Activated T-cell treated with anti-CD3 and anti-CD28 coated beads, Interleukin-2, amount 50 U/mL, for 24 hours (primary cell): ENCODE results near the gene GOLGA2.
"Not testable (repeated sequence)": the region's sequence is repeated elsewhere in the genome, so short reads cannot be mapped to it uniquely, and the experiment has no call there.

Experiments used
- DNase-seq: peaks from one replicate; pipeline ENCODE4 v3.0.0-alpha.2; 2020
- H3K27ac Mint-ChIP-seq: 2 replicates; pipeline ENCODE4 v1.8.0; 2020; ENCODE audit warnings: mild to moderate bottlenecking, mixed read lengths
- H3K27me3 Mint-ChIP-seq: 2 replicates; pipeline ENCODE4 v1.8.0; 2020; ENCODE audit warnings: mixed read lengths
- H3K36me3 Mint-ChIP-seq: 2 replicates; pipeline ENCODE4 v1.8.0; 2020; ENCODE audit warnings: low read depth, mixed read lengths
- H3K4me1 Mint-ChIP-seq: 2 replicates; pipeline ENCODE4 v1.8.0; 2020; ENCODE audit warnings: low read depth, mixed read lengths
- H3K4me3 Mint-ChIP-seq: 2 replicates; pipeline ENCODE4 v1.8.0; 2020; ENCODE audit warnings: mild to moderate bottlenecking, moderate library complexity, mixed read lengths
- H3K9me3 Mint-ChIP-seq: 2 replicates; pipeline ENCODE4 v1.8.0; 2020; ENCODE audit warnings: mixed read lengths

GOLGA2 gene

DNA sequence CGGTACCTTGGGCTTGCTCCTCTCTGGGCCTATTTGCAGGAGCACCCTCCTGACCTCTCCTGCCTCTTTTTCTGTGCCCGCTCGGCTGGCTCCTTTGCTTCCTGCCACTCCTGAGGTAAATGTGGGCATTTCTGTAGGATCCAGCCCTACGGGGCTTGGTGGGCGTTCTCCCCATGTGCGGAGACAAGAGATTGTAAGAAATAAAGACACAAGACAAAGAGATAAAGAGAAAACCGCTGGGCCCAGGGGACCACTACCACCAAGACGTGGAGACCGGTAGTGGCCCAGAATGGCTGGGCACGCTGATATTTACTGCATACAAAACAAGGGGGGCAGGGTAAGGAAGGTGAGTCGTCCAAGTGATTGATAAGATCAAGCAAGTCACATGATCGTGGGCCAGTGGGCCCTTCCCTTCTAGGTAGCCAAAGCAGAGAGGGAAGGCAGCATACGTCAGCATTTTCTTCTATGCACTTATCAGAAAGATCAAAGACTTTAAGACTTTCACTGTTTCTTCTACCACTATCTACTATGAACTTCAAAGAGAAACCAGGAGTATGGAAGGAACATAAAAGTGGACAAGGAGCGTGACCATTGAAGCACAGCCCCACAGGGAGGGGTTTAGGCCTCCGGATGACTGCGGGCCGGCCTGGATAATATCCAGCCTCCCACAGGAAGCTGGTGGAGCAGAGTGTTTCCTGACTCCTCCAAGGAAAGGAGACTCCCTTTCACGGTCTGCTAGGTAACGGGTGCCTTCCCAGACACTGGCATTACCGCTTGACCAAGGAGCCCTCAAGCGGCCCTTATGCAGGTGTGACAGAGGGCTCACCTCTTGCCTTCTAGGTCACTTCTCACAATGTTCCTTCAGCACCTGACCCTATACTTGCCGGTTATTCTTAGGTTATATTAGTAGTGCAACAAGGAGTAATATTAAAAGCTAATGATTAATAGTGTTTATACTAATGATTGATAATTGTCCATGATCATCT, 3.6 kb upstream of the GOLGA2 start:
- DNase-seq, H3K4me3 Mint-ChIP-seq, H3K27me3 Mint-ChIP-seq, H3K27ac Mint-ChIP-seq, H3K9me3 Mint-ChIP-seq: not testable (repeated sequence)
- H3K4me1 Mint-ChIP-seq, result peaks cover 38% of the 10 kb centered on the region
- H3K36me3 Mint-ChIP-seq, result peaks cover 19% of the 10 kb centered on the region

DNA sequence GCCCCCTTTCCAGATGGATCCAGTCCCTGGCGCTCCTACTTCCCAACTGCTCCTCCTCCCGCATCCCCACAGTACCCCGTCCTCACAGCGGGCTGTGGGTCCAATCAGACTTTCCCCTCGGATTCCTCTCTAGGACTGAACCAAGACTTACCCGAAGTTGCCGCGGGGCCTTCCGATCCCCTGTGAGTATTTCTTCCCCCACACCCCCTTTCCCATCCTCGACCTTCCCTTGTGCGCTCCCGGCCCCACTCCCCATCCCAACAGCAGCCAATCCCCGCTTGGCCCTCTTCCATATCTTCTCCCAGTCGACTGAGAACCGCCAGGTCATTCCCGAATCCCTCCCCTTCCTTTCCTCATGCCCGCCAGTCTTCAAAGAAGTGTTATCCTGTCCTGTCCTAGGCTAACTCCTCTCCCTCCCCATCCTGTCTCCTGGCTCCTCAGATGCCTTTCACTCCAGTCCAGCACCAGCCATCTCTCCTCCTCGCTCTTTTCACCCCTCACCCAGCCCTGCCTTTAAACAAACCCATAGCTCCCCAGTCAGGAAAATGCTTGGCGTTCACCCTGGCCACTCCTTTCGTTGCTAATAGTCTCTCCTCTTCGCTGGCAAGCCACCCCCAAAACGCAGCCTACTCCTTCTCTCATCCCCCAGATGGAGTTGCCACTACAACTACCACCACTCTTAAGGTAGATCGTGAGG, 915 bp upstream of the GOLGA2 start:
- H3K9me3 Mint-ChIP-seq, result no peaks in the 10 kb centered on the region
- peak overlapping the region; percentile 98 for H3K4me3 Mint-ChIP-seq
- peak overlapping the region; percentile 97 for H3K27ac Mint-ChIP-seq
- peak; percentile 33 for DNase-seq
- H3K36me3 Mint-ChIP-seq, result peaks cover 33% of the 10 kb centered on the region
- H3K27me3 Mint-ChIP-seq, result no peaks in the 10 kb centered on the region
- H3K4me1 Mint-ChIP-seq, result peaks cover 47% of the 10 kb centered on the region

DNA sequence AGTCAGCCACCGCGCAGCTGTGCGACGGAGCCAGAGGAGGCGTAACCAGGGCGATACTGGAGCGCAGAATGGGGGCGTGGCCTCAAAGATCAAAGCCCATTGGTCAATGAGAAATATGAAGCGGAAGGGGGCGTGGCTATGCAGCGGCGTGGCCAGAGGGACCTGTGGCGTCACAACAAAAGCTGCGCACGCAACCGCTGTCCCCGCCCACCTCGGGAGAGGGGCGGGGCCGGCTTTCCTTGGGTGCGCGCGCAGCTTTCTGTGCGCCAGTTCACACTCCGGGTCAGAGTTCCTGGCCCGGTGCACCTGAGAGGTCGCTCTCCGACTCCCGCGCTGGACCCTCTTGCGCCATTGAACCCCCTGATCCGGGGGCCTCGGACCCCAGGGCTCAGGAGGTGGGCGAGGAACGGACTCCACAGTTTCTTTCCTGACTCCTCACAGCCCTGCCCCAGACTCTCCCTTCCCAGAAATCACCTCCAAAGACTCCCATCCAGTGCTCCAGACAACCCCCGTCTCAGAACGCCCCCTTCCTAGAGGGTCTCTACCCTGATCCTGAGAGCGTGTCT, 284 bp upstream of the GOLGA2 start, which contains the start of gene SWI5:
Gene SWI5 (plus strand): TSS at position 269 of the 566 bp plus-strand sequence.
- no peaks in the 10 kb centered on the region for H3K9me3 Mint-ChIP-seq
- no peaks in the 10 kb centered on the region for H3K27me3 Mint-ChIP-seq
- peak; percentile 99 for DNase-seq
- peak within 1 kb of the TSS; percentile 98 for H3K4me3 Mint-ChIP-seq
- H3K27ac Mint-ChIP-seq, result peak within 1 kb of the TSS; percentile 97
- peaks cover 39% of the 10 kb centered on the region for H3K36me3 Mint-ChIP-seq
- H3K4me1 Mint-ChIP-seq, result peaks cover 47% of the 10 kb centered on the region

DNA sequence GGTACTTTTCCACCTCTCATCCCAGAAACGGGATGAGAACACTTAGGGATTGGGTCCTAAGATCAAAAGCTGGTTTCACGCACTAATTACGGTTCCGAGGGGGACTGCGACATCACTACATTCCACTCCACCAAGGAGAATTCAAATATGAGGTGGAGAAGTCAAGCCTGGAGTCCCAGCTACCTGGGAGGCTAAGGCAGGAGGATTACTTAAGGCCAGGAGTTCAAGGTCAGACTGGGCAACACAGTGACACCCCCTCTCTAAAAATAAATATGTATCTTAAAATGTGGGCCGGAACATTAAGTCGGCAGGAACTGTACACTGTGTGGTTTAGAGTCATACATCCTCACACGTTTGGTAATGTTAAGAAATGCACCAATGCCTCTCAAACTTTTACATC, 1.6 kb downstream of the GOLGA2 start:
- peak overlapping the region; percentile 98 for H3K4me3 Mint-ChIP-seq
- H3K9me3 Mint-ChIP-seq, result no peaks in the 10 kb centered on the region
- peaks cover 43% of the 10 kb centered on the region for H3K36me3 Mint-ChIP-seq
- no peak for DNase-seq
- peaks cover 39% of the 10 kb centered on the region for H3K4me1 Mint-ChIP-seq
- peak overlapping the region; percentile 97 for H3K27ac Mint-ChIP-seq
- no peaks in the 10 kb centered on the region for H3K27me3 Mint-ChIP-seq

DNA sequence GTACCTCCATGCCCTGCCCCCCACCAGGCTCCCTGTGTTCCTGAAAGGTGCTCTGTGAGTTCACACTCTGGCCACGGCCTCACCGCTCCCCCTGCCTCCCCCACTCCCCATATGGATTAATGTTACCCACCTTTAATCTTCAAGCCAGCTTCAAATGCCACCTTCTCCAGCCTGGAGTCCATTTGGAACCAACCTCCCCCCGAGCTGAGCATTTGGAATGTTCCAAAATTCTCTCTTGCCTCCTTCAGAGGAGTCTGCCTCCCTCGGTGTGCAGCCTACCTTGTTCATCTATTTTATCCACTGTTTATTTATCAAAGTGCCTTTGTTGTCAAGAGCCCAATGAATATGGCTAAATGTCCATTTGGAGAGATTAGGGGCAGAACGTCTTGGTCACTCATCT, 4.3 kb downstream of the GOLGA2 start:
- H3K27ac Mint-ChIP-seq, result no peak overlapping the region
- no peaks in the 10 kb centered on the region for H3K9me3 Mint-ChIP-seq
- H3K27me3 Mint-ChIP-seq, result no peaks in the 10 kb centered on the region
- DNase-seq, result no peak
- H3K4me3 Mint-ChIP-seq, result no peak overlapping the region
- H3K36me3 Mint-ChIP-seq, result peaks cover 62% of the 10 kb centered on the region
- H3K4me1 Mint-ChIP-seq, result peaks cover 25% of the 10 kb centered on the region

DNA sequence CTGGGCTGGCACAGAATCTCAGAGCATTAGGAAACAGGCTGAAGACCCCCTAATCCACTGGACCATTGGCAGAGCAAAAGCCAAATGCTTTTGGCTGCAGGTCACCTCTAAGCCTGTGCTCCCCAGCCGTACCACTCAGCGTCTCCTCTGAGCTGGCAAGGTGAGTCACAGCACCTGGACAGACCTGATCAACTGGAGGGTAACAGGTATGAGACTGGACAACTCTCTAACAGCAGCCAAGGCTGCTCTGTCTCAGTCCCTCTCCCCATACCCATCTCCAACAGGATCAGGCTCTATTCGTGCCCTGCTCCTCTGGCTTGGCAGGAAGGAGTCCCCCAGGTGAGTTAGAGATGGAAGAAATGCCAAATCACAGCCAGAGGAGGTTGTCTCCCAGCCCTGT, 4.7 kb downstream of the GOLGA2 start:
- no peak overlapping the region for H3K27ac Mint-ChIP-seq
- DNase-seq, result no peak
- peaks cover 21% of the 10 kb centered on the region for H3K4me1 Mint-ChIP-seq
- H3K36me3 Mint-ChIP-seq, result peaks cover 62% of the 10 kb centered on the region
- H3K4me3 Mint-ChIP-seq, result no peak overlapping the region
- H3K27me3 Mint-ChIP-seq, result no peaks in the 10 kb centered on the region
- H3K9me3 Mint-ChIP-seq, result no peaks in the 10 kb centered on the region

DNA sequence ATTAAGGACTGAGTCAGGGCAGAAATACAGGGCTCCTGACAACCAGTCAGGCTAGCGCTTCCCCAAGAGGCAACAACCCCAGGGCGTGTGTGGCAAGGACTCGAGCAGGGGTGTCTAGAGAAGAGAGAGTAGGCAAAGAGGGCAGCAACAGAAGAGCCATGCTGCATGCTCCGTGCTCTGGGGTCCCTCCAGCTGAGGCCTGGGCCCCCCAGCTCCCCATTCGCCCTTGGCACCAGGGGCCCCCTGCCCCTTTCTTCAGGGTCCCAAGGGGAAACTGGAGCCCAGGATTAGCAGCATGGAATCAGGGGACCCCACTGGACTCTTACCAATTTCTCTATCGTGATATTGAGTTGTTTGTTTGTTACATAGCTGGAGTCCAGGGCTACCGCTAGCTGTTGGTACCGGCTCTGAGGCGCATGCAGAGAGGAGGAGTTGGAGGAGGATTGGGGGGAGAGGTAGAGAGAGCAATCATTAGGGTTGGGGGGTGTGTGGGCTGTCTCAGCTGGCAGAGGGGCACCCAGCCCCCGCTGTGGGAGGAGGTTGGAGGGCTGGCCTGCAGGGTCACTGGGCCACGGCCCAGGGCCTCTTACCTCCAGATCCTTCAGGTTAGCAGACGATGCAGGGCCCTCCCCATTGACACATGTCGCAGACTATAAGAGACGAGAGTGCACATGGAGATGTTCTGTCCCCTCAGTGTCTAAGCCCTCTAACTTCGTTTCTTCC, 8.8 kb downstream of the GOLGA2 start:
- DNase-seq, result no peak
- Mint-ChIP-seq H3K4me3 (no peak overlapping the region), H3K4me1 (no peaks in the 10 kb centered on the region), H3K9me3 (no peaks in the 10 kb centered on the region), H3K36me3 (peaks cover 71% of the 10 kb centered on the region), H3K27me3 (no peaks in the 10 kb centered on the region), H3K27ac (no peak overlapping the region)

DNA sequence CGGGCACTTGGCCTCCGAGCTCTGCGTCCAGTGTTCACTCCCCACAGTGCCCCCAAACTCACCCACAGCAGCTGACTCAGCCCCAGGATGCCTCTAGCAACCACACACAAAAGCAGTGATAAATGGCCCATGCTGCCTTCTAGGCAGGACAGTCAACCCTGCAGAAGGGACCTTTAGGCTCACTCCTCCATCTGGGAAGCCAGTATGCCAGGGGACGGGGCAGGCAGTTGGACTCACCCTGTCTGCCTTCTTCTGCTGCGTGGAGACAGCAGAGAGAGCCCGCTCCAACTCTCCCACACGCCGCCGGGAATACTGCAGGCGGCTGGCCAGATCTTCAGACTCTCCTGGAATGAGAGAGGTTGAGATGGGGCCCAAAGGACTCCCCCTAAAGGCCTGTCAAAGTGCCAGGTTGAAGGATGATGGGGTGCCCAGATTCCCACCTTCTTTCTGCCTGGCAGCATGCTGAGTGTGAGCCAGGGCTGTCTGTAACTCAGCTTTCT, 10.4 kb downstream of the GOLGA2 start:
- no peak for DNase-seq
- Mint-ChIP-seq H3K27me3 (no peaks in the 10 kb centered on the region), H3K27ac (no peak overlapping the region), H3K9me3 (no peaks in the 10 kb centered on the region), H3K4me1 (no peaks in the 10 kb centered on the region), H3K4me3 (no peak overlapping the region), H3K36me3 (peaks cover 72% of the 10 kb centered on the region)

DNA sequence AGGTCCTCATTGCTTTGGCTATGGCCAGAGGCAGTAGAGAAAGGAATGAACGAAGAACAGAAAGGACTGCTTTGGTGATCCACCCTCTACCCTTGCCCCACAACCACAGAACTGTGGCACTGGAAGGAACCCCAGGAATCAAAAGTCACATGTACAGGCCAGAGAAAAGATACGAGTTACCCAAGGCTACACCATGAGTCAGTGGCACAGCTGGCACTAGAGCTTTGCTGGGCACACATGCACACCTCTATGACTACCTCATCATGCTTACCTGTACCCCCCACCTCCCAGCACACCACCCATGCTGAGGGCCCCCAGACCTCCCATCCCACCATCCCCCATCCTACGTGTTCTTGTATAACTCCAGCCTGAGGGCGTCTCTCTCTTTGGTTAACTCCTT, 13.1 kb downstream of the GOLGA2 start:
- no peak for DNase-seq
- H3K27me3 Mint-ChIP-seq, result no peaks in the 10 kb centered on the region
- H3K27ac Mint-ChIP-seq, result no peak overlapping the region
- H3K4me3 Mint-ChIP-seq, result no peak overlapping the region
- no peaks in the 10 kb centered on the region for H3K4me1 Mint-ChIP-seq
- H3K9me3 Mint-ChIP-seq, result no peaks in the 10 kb centered on the region
- H3K36me3 Mint-ChIP-seq, result peaks cover 78% of the 10 kb centered on the region

DNA sequence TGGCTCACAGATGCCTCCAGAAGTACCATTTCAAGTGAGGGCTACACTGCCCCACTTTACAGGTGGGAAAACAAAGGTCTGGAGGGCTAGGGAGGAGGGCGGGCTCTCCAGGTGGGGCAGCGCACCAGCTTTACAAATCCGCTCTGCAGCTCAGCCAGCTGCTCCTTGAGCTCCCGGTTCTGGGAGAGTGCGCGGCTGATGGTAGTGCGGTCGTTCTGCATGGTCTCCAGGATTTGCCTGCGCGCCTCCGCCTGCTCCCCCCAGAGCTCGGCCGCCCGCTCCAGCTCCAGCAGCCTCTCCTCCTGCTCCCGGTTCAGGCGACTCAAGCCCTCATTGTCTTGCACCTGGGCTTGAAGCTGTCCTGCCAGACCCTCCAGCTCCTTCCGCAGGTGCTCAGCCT, 15.5 kb downstream of the GOLGA2 start:
- H3K4me3 Mint-ChIP-seq, result no peak overlapping the region
- no peak overlapping the region for H3K27ac Mint-ChIP-seq
- H3K36me3 Mint-ChIP-seq, result peaks cover 73% of the 10 kb centered on the region
- no peak for DNase-seq
- H3K9me3 Mint-ChIP-seq, result no peaks in the 10 kb centered on the region
- no peaks in the 10 kb centered on the region for H3K27me3 Mint-ChIP-seq
- H3K4me1 Mint-ChIP-seq, result no peaks in the 10 kb centered on the region

DNA sequence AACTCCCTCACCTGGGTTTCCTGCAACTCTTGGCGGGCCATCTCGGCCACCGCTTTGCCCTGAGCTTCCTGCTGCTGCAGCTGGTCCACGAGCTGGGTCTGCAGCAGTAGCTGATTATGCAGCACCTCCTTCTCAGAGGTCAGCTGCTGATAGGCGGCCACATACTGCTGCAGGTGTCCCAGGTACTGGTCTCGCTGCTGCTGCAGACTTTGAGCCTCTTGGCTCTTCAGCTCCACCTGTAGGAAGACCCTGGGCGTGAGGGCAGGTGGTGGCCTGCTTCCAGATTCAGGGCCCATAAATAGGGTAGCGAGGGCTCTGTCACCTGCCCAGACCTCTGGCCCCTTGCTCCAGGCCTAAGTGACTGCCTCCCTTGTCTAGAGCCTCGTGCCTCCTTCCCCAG, 16.7 kb downstream of the GOLGA2 start:
- Mint-ChIP-seq H3K36me3 (peaks cover 63% of the 10 kb centered on the region), H3K4me1 (no peaks in the 10 kb centered on the region), H3K27me3 (no peaks in the 10 kb centered on the region), H3K27ac (no peak overlapping the region), H3K4me3 (no peak overlapping the region), H3K9me3 (no peaks in the 10 kb centered on the region)
- no peak for DNase-seq

DNA sequence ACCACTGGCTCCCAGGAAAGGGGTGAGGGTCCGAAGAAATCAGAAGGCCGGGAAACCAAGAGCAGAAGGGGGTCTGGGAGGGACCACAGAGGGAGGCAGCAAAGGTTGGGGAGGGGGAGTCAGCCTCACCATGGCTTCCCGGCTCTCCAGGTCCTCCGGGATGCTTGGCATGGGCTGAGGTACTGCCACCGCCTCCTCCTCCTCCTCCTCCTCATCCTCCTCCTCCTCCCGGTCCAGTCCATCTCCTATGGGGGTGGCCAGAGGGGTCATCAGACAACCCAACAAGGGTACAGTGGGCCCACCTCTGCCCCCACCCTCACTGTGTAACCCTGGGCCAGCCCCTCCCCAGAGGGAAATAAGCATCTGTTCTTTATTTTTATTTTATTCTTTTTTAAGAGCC, 17.5 kb downstream of the GOLGA2 start:
- H3K27ac Mint-ChIP-seq, result no peak overlapping the region
- DNase-seq, result no peak
- peaks cover 63% of the 10 kb centered on the region for H3K36me3 Mint-ChIP-seq
- H3K4me3 Mint-ChIP-seq, result no peak overlapping the region
- no peaks in the 10 kb centered on the region for H3K9me3 Mint-ChIP-seq
- no peaks in the 10 kb centered on the region for H3K4me1 Mint-ChIP-seq
- no peaks in the 10 kb centered on the region for H3K27me3 Mint-ChIP-seq

DNA sequence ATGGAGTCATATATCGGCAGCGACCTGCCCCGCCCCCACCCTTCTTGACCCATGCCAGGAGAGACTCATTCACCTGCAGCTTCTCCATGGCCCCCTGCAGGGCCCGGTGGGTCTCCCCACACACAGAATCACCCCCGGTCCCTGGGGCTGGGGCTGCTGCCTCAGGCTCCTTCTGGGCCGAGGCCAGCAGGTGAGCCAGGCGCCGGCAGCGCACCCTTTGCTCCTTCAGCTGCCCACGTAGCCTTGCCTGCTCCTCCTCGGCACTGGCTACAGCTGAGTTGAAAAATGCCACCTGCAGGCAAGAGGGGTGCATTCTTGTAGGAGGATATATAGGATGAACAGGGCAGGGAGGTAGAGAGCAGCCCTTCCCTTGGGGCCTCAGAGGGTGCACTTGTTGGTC, 17.9 kb downstream of the GOLGA2 start:
- H3K36me3 Mint-ChIP-seq, result peaks cover 61% of the 10 kb centered on the region
- no peak overlapping the region for H3K27ac Mint-ChIP-seq
- no peaks in the 10 kb centered on the region for H3K27me3 Mint-ChIP-seq

More for the DNA sequence above, 17.9 kb downstream of the GOLGA2 start:
- DNase-seq, result no peak
- no peaks in the 10 kb centered on the region for H3K9me3 Mint-ChIP-seq
- H3K4me1 Mint-ChIP-seq, result no peaks in the 10 kb centered on the region
- H3K4me3 Mint-ChIP-seq, result no peak overlapping the region
